IMR-90 (cell line): ENCODE results near the gene PSPN. TPM values are rescaled to one million over a fixed set of nuclear protein-coding genes. Genes with fewer than 3 reads are reported as not detected.

Source experiments
- ATAC-seq: fragments of 200-7000 bp; cut with Tn5 transposase; 2 replicates; pipeline ENCODE4 v1.9.1; 2020; ENCODE audit warnings: low read depth, mild to moderate bottlenecking, moderate library complexity
- BruUV-seq: library from RNA; stranded (reverse); fragments of 400-500 nt; replicated peaks from 2 replicates; lab custom pipeline; 2021; lab: Mats Ljungman, UMichigan
- CTCF ChIA-PET: fragments of 300-600 bp; formaldehyde crosslinking; extraction: SDS; loops from one replicate; lab custom pipeline; 2021; ENCODE audit warnings: antibody characterized with exemption; lab: Yijun Ruan, JAX
- POLR2A ChIA-PET: fragments of 300-600 bp; sonication (Branson Sonifier 250); formaldehyde crosslinking; loops from one replicate; lab custom pipeline; 2022; ENCODE audit warnings: antibody characterized with exemption; ENCODE audit not compliant: unreplicated experiment; lab: Charles Lee
- DNase-seq: peaks from one replicate; pipeline ENCODE4 v3.0.0; 2013
- H2AFZ ChIP-seq: replicated peaks from 2 replicates; pipeline ENCODE3; 2013; ENCODE audit warnings: low read length, mild to moderate bottlenecking; ENCODE audit not compliant: poor library complexity
- H2AK5ac ChIP-seq: 2 replicates; pipeline ENCODE4 v1.6.1; 2013; ENCODE audit warnings: low read depth, low read length, inconsistent platforms
- H2AK9ac ChIP-seq: replicated peaks from 2 replicates; pipeline ENCODE3; 2013; ENCODE audit warnings: mild to moderate bottlenecking, low read depth, low read length, moderate library complexity; ENCODE audit not compliant: poor library complexity
- H2BK120ac ChIP-seq: 2 replicates; pipeline ENCODE4 v1.6.1; 2013; ENCODE audit warnings: low read depth, low read length, inconsistent platforms
- H2BK15ac ChIP-seq: 3 replicates; pipeline ENCODE4 v1.6.1; 2013; ENCODE audit warnings: low read depth, low read length, inconsistent platforms
- H2BK20ac ChIP-seq: 2 replicates; pipeline ENCODE4 v1.6.1; 2013; ENCODE audit warnings: low read depth, mild to moderate bottlenecking, inconsistent platforms, low read length, moderate library complexity
- H2BK5ac ChIP-seq: 2 replicates; pipeline ENCODE4 v1.6.1; 2013; ENCODE audit warnings: mild to moderate bottlenecking, low read depth, low read length, inconsistent platforms; ENCODE audit not compliant: poor library complexity, severe bottlenecking
- H3K14ac ChIP-seq: replicated peaks from 2 replicates; pipeline ENCODE4 v1.6.1; 2013; ENCODE audit warnings: low read depth, low read length, inconsistent platforms
- H3K18ac ChIP-seq: 2 replicates; pipeline ENCODE4 v1.6.1; 2013; ENCODE audit warnings: low read depth, low read length, control low read depth
- H3K23ac ChIP-seq: 2 replicates; pipeline ENCODE4 v1.6.1; 2013; ENCODE audit warnings: low read depth, low read length, inconsistent platforms
- H3K27ac ChIP-seq: 2 replicates; pipeline ENCODE4 v1.5.1; 2013; ENCODE audit warnings: mild to moderate bottlenecking, control low read depth, low read length; ENCODE audit not compliant: insufficient read depth
- H3K27me3 ChIP-seq: 2 replicates; pipeline ENCODE4 v1.6.1; 2013; ENCODE audit warnings: low read length; ENCODE audit not compliant: control insufficient read depth, insufficient read depth
- H3K36me3 ChIP-seq: 2 replicates; pipeline ENCODE4 v1.6.1; 2013; ENCODE audit warnings: low read length, mixed read lengths; ENCODE audit not compliant: control insufficient read depth, insufficient read depth
- H3K4ac ChIP-seq: 2 replicates; pipeline ENCODE4 v1.6.1; 2013; ENCODE audit warnings: low read depth, low read length, inconsistent platforms
- H3K4me1 ChIP-seq: 2 replicates; pipeline ENCODE4 v1.6.1; 2013; ENCODE audit warnings: low read length, mixed read lengths; ENCODE audit not compliant: control insufficient read depth, insufficient read depth
- H3K4me2 ChIP-seq: 2 replicates; pipeline ENCODE4 v1.6.1; 2013; ENCODE audit warnings: low read depth, mild to moderate bottlenecking, control low read depth, low read length, moderate library complexity
- H3K4me3 ChIP-seq: 2 replicates; pipeline ENCODE4 v1.5.1; 2013; ENCODE audit warnings: low read depth, mild to moderate bottlenecking, control low read depth, low read length, moderate library complexity; ENCODE audit not compliant: insufficient read depth
- H3K56ac ChIP-seq: 2 replicates; pipeline ENCODE4 v1.6.1; 2013; ENCODE audit warnings: low read length, inconsistent platforms; ENCODE audit not compliant: insufficient read depth; ENCODE audit errors: extremely low read depth
- H3K79me1 ChIP-seq, 2 experiments: 2 replicates each; pipeline ENCODE4 v1.6.1; 2013; ENCODE audit warnings: low read length in 2 of 2, inconsistent platforms in 1 of 2, low read depth in 1 of 2
- H3K9ac ChIP-seq: 2 replicates; pipeline ENCODE4 v1.6.1; 2013; ENCODE audit warnings: low read depth, low read length, control low read depth
- H3K9me1 ChIP-seq: 2 replicates; pipeline ENCODE4 v1.6.1; 2013; ENCODE audit warnings: low read length, inconsistent platforms; ENCODE audit not compliant: insufficient read depth
- H3K9me3 ChIP-seq: 2 replicates; pipeline ENCODE4 v1.6.1; 2013; ENCODE audit warnings: low read length; ENCODE audit not compliant: control insufficient read depth, insufficient read depth
- H4K20me1 ChIP-seq: 2 replicates; pipeline ENCODE4 v1.6.1; 2013; ENCODE audit warnings: low read length, inconsistent platforms; ENCODE audit not compliant: insufficient read depth
- H4K5ac ChIP-seq: 2 replicates; pipeline ENCODE4 v1.6.1; 2013; ENCODE audit warnings: mild to moderate bottlenecking, low read depth, low read length, control low read depth
- H4K8ac ChIP-seq, 2 experiments: 2 replicates each; pipeline ENCODE4 v1.6.1; 2013; ENCODE audit warnings: low read depth in 2 of 2, low read length in 2 of 2, control low read depth in 1 of 2, inconsistent platforms in 1 of 2
- H4K91ac ChIP-seq: 2 replicates; pipeline ENCODE4 v1.6.1; 2013; ENCODE audit warnings: low read depth, low read length, inconsistent platforms; ENCODE audit not compliant: insufficient read depth
- BHLHE40 ChIP-seq: fragments of 150-350 bp; IDR thresholded peaks from 2 replicates; pipeline ENCODE4 v1.6.1; 2016; ENCODE audit warnings: mild to moderate bottlenecking, low read depth, low read length
- WGBS, 2 experiments: methylation state at CpG; one replicate each; pipeline versions ENCODE4 v1.1.5 to v1.1.7; 2013; ENCODE audit warnings: missing lambda C conversion rate in 2 of 2; ENCODE audit not compliant: insufficient read length in 1 of 2; ENCODE audit errors: extremely low coverage in 2 of 2; 5-methylcytosine and 5-hydroxymethylcytosine counted together
- dilution Hi-C: fragments of 300-500 bp; cut with HindIII; formaldehyde crosslinking; loops from one replicate; pipeline ENCODE4 v1.14.3; 2018; ENCODE audit warnings: low sequenced_read_pairs; ENCODE audit not compliant: unreplicated experiment
- in situ Hi-C: fragments of 300-500 bp; cut with MboI; formaldehyde crosslinking; loops from 3 replicates; pipeline ENCODE4 v1.14.3; 2019; ENCODE audit warnings: low sequenced_read_pairs, inconsistent platforms, mixed read lengths
- intact Hi-C: fragments of 100-400 bp; cut with micrococcal nuclease; formaldehyde crosslinking; loops from 2 replicates; pipeline ENCODE4 v1.10.0; 2022
- polyA plus RNA-seq, 3 experiments: library from polyadenylated mRNA; depleted of rRNA; stranded (reverse); fragments of >200 nt; gene quantifications; 2 replicates each; pipeline ENCODE4 v1.2.3, GENCODE V29; 2012; ENCODE audit warnings: low replicate concordance in 1 of 3
- total RNA-seq: library from RNA; depleted of rRNA; stranded (reverse); fragments of >200 nt; gene quantifications from 2 replicates; pipeline ENCODE4 v1.2.3, GENCODE V29; 2012

Gene PSPN
- total and polyA plus RNA-seq, 2 of the 4 experiments (the other 2 are of a cell fraction) = 0.34 to 0.54 TPM

DNA sequence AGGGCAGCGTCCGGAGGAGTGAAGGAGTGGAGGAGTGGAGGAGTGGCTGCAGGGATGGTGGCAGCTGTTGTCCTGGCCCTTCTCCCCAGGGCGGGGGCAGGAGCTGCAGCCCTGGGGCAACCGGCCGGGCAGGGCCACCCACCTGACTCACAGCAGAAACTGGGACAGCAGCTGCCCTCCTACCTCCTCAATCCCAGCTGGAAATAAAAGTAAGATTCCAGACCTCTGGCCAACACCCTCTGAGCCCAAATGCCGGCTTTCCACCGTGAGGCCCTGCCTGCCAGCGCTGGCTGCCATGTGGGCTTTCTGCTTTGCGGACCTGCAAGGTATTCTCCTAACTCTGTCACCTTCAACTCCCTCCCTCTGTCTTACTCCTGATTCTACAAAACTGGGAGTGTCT lies 17.7 kb downstream of the PSPN start:
- in situ Hi-C loops = no loop called here
- no peaks in the 10 kb centered on the region for H4K20me1 ChIP-seq
- DNase-seq = no peak
- no peak overlapping the region for H2BK20ac ChIP-seq
- peak overlapping the region; percentile 32 for H2AFZ ChIP-seq
- no peak overlapping the region for H4K91ac ChIP-seq
- no CpG with 5 or more reads among the region's 9 CpGs for WGBS, 2 experiments
- intact Hi-C loops = no loop called here
- H3K56ac ChIP-seq = no peak overlapping the region
- peaks cover 5% of the 10 kb centered on the region for H3K4me1 ChIP-seq
- H3K4me2 ChIP-seq = no peak overlapping the region
- no peak overlapping the region for H2BK5ac ChIP-seq
- no peaks in the 10 kb centered on the region for H3K9me1 ChIP-seq
- no peak overlapping the region for H3K4me3 ChIP-seq
- no peak overlapping the region for H3K4ac ChIP-seq
- H3K9me3 ChIP-seq = no peaks in the 10 kb centered on the region
- no peak overlapping the region for H2BK15ac ChIP-seq
- dilution Hi-C loops = no loop called here
- H3K14ac ChIP-seq = no peak overlapping the region
- ATAC-seq = no peak
- H3K27ac ChIP-seq = no peak overlapping the region
- TF ChIP-seq BHLHE40 = no peak
- H2BK120ac ChIP-seq = no peak overlapping the region
- no peak overlapping the region for H4K5ac ChIP-seq
- H3K27me3 ChIP-seq = no peaks in the 10 kb centered on the region
- no peak overlapping the region for H3K23ac ChIP-seq
- no peaks in the 10 kb centered on the region for H3K36me3 ChIP-seq
- H2AK9ac ChIP-seq = no peak overlapping the region
- peaks cover 8 to 20% of the 10 kb centered on the region in 2 experiments; a peak in 3 of 4 replicates for H3K79me1 ChIP-seq
- no peak overlapping the region for H4K8ac ChIP-seq
- no TSS peak for BruUV-seq
- CTCF ChIA-PET = no interaction called here
- H3K18ac ChIP-seq = no peak overlapping the region
- POLR2A ChIA-PET = no interaction called here
- H3K9ac ChIP-seq = no peak overlapping the region
- no peak overlapping the region for H2AK5ac ChIP-seq
